H1 (cell line): ENCODE data around the gene CAPN13. TPM values are rescaled to one million over a fixed set of nuclear protein-coding genes. Genes with fewer than 3 reads are reported as not detected.

Source experiments
- CTCF ChIA-PET: fragments of 300-600 bp; sonication (Branson Sonifier 250); formaldehyde crosslinking; loops from one replicate; lab custom pipeline; 2021; ENCODE audit not compliant: partially characterized antibody; lab: Charles Lee
- POLR2A ChIA-PET: fragments of 300-600 bp; sonication (Branson Sonifier 250); formaldehyde crosslinking; loops from one replicate; lab custom pipeline; 2021; ENCODE audit warnings: inconsistent platforms; ENCODE audit not compliant: partially characterized antibody; lab: Charles Lee
- DNase-seq, 2 experiments: peaks; one replicate each; pipeline versions ENCODE4 v3.0.0 to v3.0.0-alpha.2; 2010 to 2022; ENCODE audit warnings: low spot score in 2 of 2, low read depth in 1 of 2, mixed read lengths in 1 of 2
- FAIRE-seq: peaks from 2 replicates; lab custom pipeline; 2011; peaks lifted over from hg19 to GRCh38; lab: Jason Lieb, UNC
- H2AFZ ChIP-seq: 2 replicates; pipeline ENCODE4 v1.8.1; 2012; ENCODE audit warnings: low read length, inconsistent platforms
- H2AK5ac ChIP-seq: 2 replicates; pipeline ENCODE4 v1.6.1; 2013; ENCODE audit warnings: low read depth, low read length
- H2BK120ac ChIP-seq: replicated peaks from 2 replicates; pipeline ENCODE3; 2013; ENCODE audit warnings: low read depth, low read length, inconsistent platforms
- H2BK12ac ChIP-seq: 2 replicates; pipeline ENCODE4 v1.6.1; 2013; ENCODE audit warnings: low read depth, low read length
- H2BK15ac ChIP-seq: 2 replicates; pipeline ENCODE4 v1.6.1; 2013; ENCODE audit warnings: low read length
- H2BK20ac ChIP-seq: 2 replicates; pipeline ENCODE4 v1.6.1; 2013; ENCODE audit warnings: low read length
- H2BK5ac ChIP-seq: 2 replicates; pipeline ENCODE4 v1.6.1; 2013; ENCODE audit warnings: low read depth, low read length
- H3K14ac ChIP-seq: 2 replicates; pipeline ENCODE4 v1.6.1; 2013; ENCODE audit warnings: inconsistent platforms; ENCODE audit not compliant: insufficient read length
- H3K18ac ChIP-seq: 2 replicates; pipeline ENCODE4 v1.6.1; 2013; ENCODE audit warnings: low read length; ENCODE audit errors: extremely low read depth
- H3K23ac ChIP-seq: 2 replicates; pipeline ENCODE4 v1.6.1; 2013; ENCODE audit warnings: inconsistent platforms; ENCODE audit not compliant: insufficient read length
- H3K23me2 ChIP-seq: 2 replicates; pipeline ENCODE4 v1.6.1; 2013; ENCODE audit warnings: low read depth, low read length
- H3K27ac ChIP-seq: 2 replicates; pipeline ENCODE4 v1.6.1; 2011; ENCODE audit warnings: low read depth, low read length, inconsistent platforms
- H3K27me3 ChIP-seq, 4 experiments: replicated peaks in 1 of 4; 1 replicate in 1 of 4; 2 replicates in 3 of 4; pipeline versions ENCODE4 v1.6.1 to v1.8.1; 2011 to 2013; ENCODE audit warnings: low read length in 3 of 4, mild to moderate bottlenecking in 3 of 4, inconsistent platforms in 2 of 4, mixed read lengths in 2 of 4, moderate library complexity in 1 of 4; ENCODE audit not compliant: control insufficient read depth in 3 of 4, insufficient read depth in 3 of 4; ENCODE audit errors: extremely low read depth in 1 of 4
- H3K36me3 ChIP-seq, 4 experiments: 2 replicates each; pipeline versions ENCODE4 v1.6.1 to v1.8.1; 2011 to 2013; ENCODE audit warnings: mild to moderate bottlenecking in 4 of 4, low read length in 3 of 4, moderate library complexity in 2 of 4, control low read depth in 1 of 4, inconsistent platforms in 1 of 4; ENCODE audit not compliant: insufficient read depth in 4 of 4, control insufficient read depth in 2 of 4
- H3K4ac ChIP-seq: replicated peaks from 2 replicates; pipeline ENCODE3; 2013; ENCODE audit warnings: low read length, low read depth, mixed read lengths, inconsistent platforms; ENCODE audit not compliant: insufficient read length
- H3K4me1 ChIP-seq, 4 experiments: replicated peaks in 1 of 4; 1 replicate in 1 of 4; 2 replicates in 3 of 4; pipeline versions ENCODE4 v1.6.1 to v1.8.1; 2011 to 2013; ENCODE audit warnings: low read length in 3 of 4, inconsistent platforms in 2 of 4, mixed read lengths in 1 of 4; ENCODE audit not compliant: insufficient read depth in 4 of 4, control insufficient read depth in 3 of 4
- H3K4me2 ChIP-seq, 2 experiments: 2 replicates each; pipeline versions ENCODE4 v1.6.1 to v1.8.1; 2011 to 2013; ENCODE audit warnings: low read depth in 2 of 2, low read length in 2 of 2, control low read depth in 1 of 2, inconsistent platforms in 1 of 2, mild to moderate bottlenecking in 1 of 2; ENCODE audit not compliant: insufficient read depth in 1 of 2
- H3K4me3 ChIP-seq, 4 experiments: fragments of 200-600, 300-600 bp in 1 of 4; sonication (generic), shearing (Covaris generic), sonication (Bioruptor Twin) in 1 of 4; 2 replicates each; pipeline versions ENCODE4 v1.5.1 to v1.8.1; 2011 to 2016; ENCODE audit warnings: low read length in 4 of 4, low read depth in 3 of 4, control low read depth in 2 of 4, inconsistent platforms in 2 of 4, mild to moderate bottlenecking in 2 of 4, mixed read lengths in 1 of 4, moderate library complexity in 1 of 4; ENCODE audit not compliant: insufficient read depth in 2 of 4; ENCODE audit errors: extremely low read depth in 1 of 4
- H3K56ac ChIP-seq: replicated peaks from 2 replicates; pipeline ENCODE3; 2013; ENCODE audit warnings: low read depth, mild to moderate bottlenecking, mixed read lengths, low read length, inconsistent platforms; ENCODE audit not compliant: insufficient read length
- H3K79me1 ChIP-seq: 2 replicates; pipeline ENCODE4 v1.6.1; 2013; ENCODE audit warnings: low read depth, low read length, control low read depth
- H3K79me2 ChIP-seq, 2 experiments: 2 replicates each; pipeline versions ENCODE4 v1.6.1 to v1.8.1; 2012 to 2013; ENCODE audit warnings: low read length in 2 of 2, mild to moderate bottlenecking in 2 of 2, inconsistent platforms in 1 of 2; ENCODE audit not compliant: insufficient read depth in 2 of 2, control insufficient read depth in 1 of 2
- H3K9ac ChIP-seq, 4 experiments: replicated peaks in 1 of 4; 1 replicate in 1 of 4; 2 replicates in 3 of 4; pipeline versions ENCODE4 v1.6.1 to v1.8.1; 2011 to 2013; ENCODE audit warnings: low read depth in 3 of 4, low read length in 3 of 4, control low read depth in 2 of 4, mild to moderate bottlenecking in 2 of 4, moderate library complexity in 2 of 4, inconsistent platforms in 1 of 4; ENCODE audit errors: extremely low read depth in 1 of 4
- H3K9me3 ChIP-seq, 2 experiments: 2 replicates each; pipeline versions ENCODE4 v1.6.1 to v1.8.1; 2012 to 2013; ENCODE audit warnings: mild to moderate bottlenecking in 2 of 2, moderate library complexity in 2 of 2, control low read depth in 1 of 2, inconsistent platforms in 1 of 2, low read depth in 1 of 2, low read length in 1 of 2, mixed read lengths in 1 of 2; ENCODE audit not compliant: insufficient read depth in 2 of 2
- H4K20me1 ChIP-seq, 2 experiments: replicated peaks in 1 of 2; 2 replicates each; pipeline versions ENCODE3 to v1.8.1; 2011 to 2013; ENCODE audit warnings: inconsistent platforms in 2 of 2, low read length in 2 of 2, mild to moderate bottlenecking in 1 of 2; ENCODE audit not compliant: insufficient read depth in 2 of 2, control insufficient read depth in 1 of 2
- H4K5ac ChIP-seq: 2 replicates; pipeline ENCODE4 v1.6.1; 2013; ENCODE audit warnings: low read length, low read depth, mixed read lengths, inconsistent platforms; ENCODE audit not compliant: insufficient read length
- H4K8ac ChIP-seq: 2 replicates; pipeline ENCODE4 v1.8.0; 2013; ENCODE audit warnings: mild to moderate bottlenecking, moderate library complexity, low read length, inconsistent platforms; ENCODE audit not compliant: insufficient read depth; ENCODE audit errors: extremely low read depth
- H4K91ac ChIP-seq: replicated peaks from 2 replicates; pipeline ENCODE3; 2013; ENCODE audit warnings: low read length, mixed read lengths, inconsistent platforms; ENCODE audit not compliant: insufficient read length
- CHD1 ChIP-seq: IDR thresholded peaks from 2 replicates; pipeline ENCODE4 v1.6.1; 2012; ENCODE audit warnings: low read depth, low read length, improper control_type of control experiment
- EGR1 ChIP-seq: IDR thresholded peaks from 2 replicates; pipeline ENCODE4 v1.6.1; 2011; ENCODE audit warnings: low read depth, low read length, borderline replicate concordance
- HDAC2 ChIP-seq, 2 experiments: fragments of 300-600 bp in 1 of 2; sonication (generic) in 1 of 2; IDR thresholded peaks; 2 replicates each; pipeline ENCODE4 v1.6.1; 2011 to 2012; ENCODE audit warnings: low read depth in 2 of 2, low read length in 2 of 2, mild to moderate bottlenecking in 2 of 2, moderate library complexity in 2 of 2, borderline replicate concordance in 1 of 2, inconsistent platforms in 1 of 2
- HDAC6 ChIP-seq: IDR thresholded peaks from one replicate; pipeline ENCODE4 v1.7.1; 2012; ENCODE audit warnings: low read depth, mild to moderate bottlenecking, inconsistent platforms, low read length, moderate library complexity
- JUN ChIP-seq: IDR thresholded peaks from 2 replicates; pipeline ENCODE4 v1.6.1; 2011; ENCODE audit warnings: low read depth, mild to moderate bottlenecking, improper control_type of control experiment, low read length
- POLR2A ChIP-seq, 2 experiments: IDR thresholded peaks; 1 replicate in 1 of 2; 2 replicates in 1 of 2; pipeline ENCODE4 v1.6.1; 2011; ENCODE audit warnings: low read depth in 2 of 2, low read length in 2 of 2, mild to moderate bottlenecking in 2 of 2; ENCODE audit errors: control extremely low read depth in 1 of 2
- POU5F1 ChIP-seq: IDR thresholded peaks from 2 replicates; pipeline ENCODE4 v1.6.1; 2011; ENCODE audit warnings: low read depth, mild to moderate bottlenecking, low read length, moderate library complexity
- RXRA ChIP-seq: IDR thresholded peaks from 2 replicates; pipeline ENCODE4 v1.6.1; 2011; ENCODE audit warnings: low read depth, mild to moderate bottlenecking, low read length, moderate library complexity; ENCODE audit not compliant: insufficient read depth
- SIX5 ChIP-seq: IDR thresholded peaks from 2 replicates; pipeline ENCODE4 v1.6.1; 2011; ENCODE audit warnings: mild to moderate bottlenecking, low read depth, low read length
- ZNF274 ChIP-seq: IDR thresholded peaks from 2 replicates; pipeline ENCODE4 v1.7.0; 2012; ENCODE audit warnings: low read length, borderline replicate concordance; ENCODE audit errors: extremely low read depth
- WGBS, 2 experiments: shearing (Covaris generic) in 1 of 2; methylation state at CpG; one replicate each; pipeline versions ENCODE4 v1.1.6 to v1.1.7; 2013 to 2015; ENCODE audit warnings: low lambda C conversion rate in 2 of 2, mixed read lengths in 2 of 2, inconsistent platforms in 1 of 2, low coverage in 1 of 2, missing lambda C conversion rate in 1 of 2; ENCODE audit not compliant: insufficient replicate concordance in 2 of 2, insufficient coverage in 1 of 2, insufficient read length in 1 of 2; ENCODE audit errors: extremely low coverage in 1 of 2, missing lambda C conversion rate in 1 of 2; 5-methylcytosine and 5-hydroxymethylcytosine counted together
- polyA plus RNA-seq, 7 experiments: library from polyadenylated mRNA; depleted of rRNA in 3 of 7; stranded (reverse) in 5 of 7; unstranded in 2 of 7; fragments of >200 nt in 5 of 7; fragments of 200-250 nt in 2 of 7; gene quantifications; 1 replicate in 5 of 7; 2 replicates in 1 of 7; 4 replicates in 1 of 7; pipeline versions ENCODE4 v1.2.1 to v1.2.3, GENCODE V29; 2011 to 2013; ENCODE audit warnings: missing spikeins in 2 of 7, mixed read lengths in 2 of 7
- total RNA-seq: library from RNA; stranded (reverse); fragmentation: NEBNext Ultra II Directional; extraction: Animal tissue kit (Norgen Biotek cat#: 25700); gene quantifications from 2 replicates; pipeline ENCODE4 v1.2.1, GENCODE V29; 2021
- TF ChIP-seq, protein P1 (sequence below): IDR thresholded peaks from 2 replicates; pipeline ENCODE4 v1.6.1; 2011; ENCODE audit warnings: low read depth, mild to moderate bottlenecking, low read length; ENCODE audit not compliant: insufficient read depth
- TF ChIP-seq, protein P2 (sequence below): IDR thresholded peaks from 2 replicates; pipeline ENCODE4 v1.6.1; 2012; ENCODE audit warnings: inconsistent platforms

Gene CAPN13
- total and polyA plus RNA-seq, 2 of the 8 experiments (the other 6 are each of a cell fraction or from before 2014, with no cell fraction given), result 2.4 TPM

DNA sequence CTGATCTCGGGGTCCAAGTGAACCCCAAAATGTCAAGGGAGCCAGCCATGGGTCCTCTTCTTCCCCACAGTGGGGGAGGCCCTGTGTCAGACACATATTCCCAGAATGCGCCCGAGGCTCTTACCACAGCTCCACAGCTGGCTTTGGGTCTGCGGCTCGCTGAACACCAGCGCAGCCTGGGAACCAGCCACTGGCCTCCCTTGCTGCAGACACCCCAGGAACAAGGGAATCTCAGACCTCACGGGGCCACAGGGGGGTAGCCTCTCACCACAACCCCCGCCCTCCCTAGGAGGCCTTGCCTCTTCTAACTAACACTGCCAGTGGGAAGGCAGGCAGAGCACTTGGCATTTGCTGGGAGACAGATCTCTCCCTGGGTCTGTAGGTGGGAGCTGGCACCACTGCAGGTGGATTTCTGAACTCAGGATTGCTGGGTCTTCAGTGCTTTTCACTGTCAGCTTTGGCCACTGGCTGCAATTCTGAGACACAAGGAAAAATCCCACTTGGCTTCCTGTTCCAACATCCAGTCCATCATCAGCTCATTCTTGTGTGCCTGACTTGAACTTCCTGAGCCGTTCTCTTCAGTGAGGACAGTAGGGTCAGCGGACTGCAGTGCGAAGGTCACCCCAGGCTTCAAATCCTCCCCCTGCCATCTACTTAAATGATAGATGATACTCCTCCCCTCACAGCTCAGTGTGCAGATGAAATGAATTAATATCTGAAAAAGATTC, 128.7 kb downstream of the CAPN13 start:
- Histone ChIP-seq H2BK20ac (no peak overlapping the region), H2AFZ (no peak overlapping the region), H2BK5ac (no peak overlapping the region), H4K91ac (no peak overlapping the region), H2AK5ac (no peak overlapping the region), H2BK120ac (no peak overlapping the region), H2BK15ac (no peak overlapping the region), H3K79me1 (no peaks in the 10 kb centered on the region; the same call in 1 of the 2 replicates), H3K23ac (no peak overlapping the region), H3K27me3 (no peaks in the 10 kb centered on the region), H3K4me2 (no peak overlapping the region), H3K9ac (no peak overlapping the region), H3K4ac (no peak overlapping the region), H3K18ac (no peak overlapping the region), H3K36me3 (no peaks in the 10 kb centered on the region), H3K27ac (no peak overlapping the region), H4K5ac (no peak overlapping the region), H2BK12ac (no peak overlapping the region), H3K79me2 (no peaks in the 10 kb centered on the region), H3K9me3 (no peaks in the 10 kb centered on the region), H3K23me2 (no peaks in the 10 kb centered on the region), H3K4me1 (no peaks in the 10 kb centered on the region), H4K8ac (no peak overlapping the region), H4K20me1 (no peaks in the 10 kb centered on the region), H3K14ac (no peak overlapping the region), H3K4me3 (no peak overlapping the region), H3K56ac (no peak overlapping the region)
- ChIA-PET CTCF (interaction anchor here (0.7 to 1.8 kb wide), 5 partner anchors 8 to 515 kb away, joined by 3 to 7 read pairs (median 3); no protein-coding TSS in a partner anchor), POLR2A (no interaction called here)
- no peak for FAIRE-seq
- 88% methylated on average over 11 of the region's 11 CpGs; no CpG with 5 or more reads in 1 of the 2 experiments for WGBS, 2 experiments
- peak in 1 of 2 experiments; percentile 41 for DNase-seq
- no peak for TF ChIP-seq CHD1
- no peak for TF ChIP-seq HDAC2 (IDR thresholded peaks at IDR 0.05; ENCODE audit: borderline replicate concordance in 1 of 2, low read depth in 2 of 2, low read length in 2 of 2)
- no peak for TF ChIP-seq RXRA
- no peak for TF ChIP-seq SIX5
- TF ChIP-seq ZNF274, result no peak
- TF ChIP-seq, protein P1, sequence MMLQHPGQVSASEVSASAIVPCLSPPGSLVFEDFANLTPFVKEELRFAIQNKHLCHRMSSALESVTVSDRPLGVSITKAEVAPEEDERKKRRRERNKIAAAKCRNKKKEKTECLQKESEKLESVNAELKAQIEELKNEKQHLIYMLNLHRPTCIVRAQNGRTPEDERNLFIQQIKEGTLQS, result no peak
- TF ChIP-seq, protein P2, sequence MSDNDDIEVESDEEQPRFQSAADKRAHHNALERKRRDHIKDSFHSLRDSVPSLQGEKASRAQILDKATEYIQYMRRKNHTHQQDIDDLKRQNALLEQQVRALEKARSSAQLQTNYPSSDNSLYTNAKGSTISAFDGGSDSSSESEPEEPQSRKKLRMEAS, result no peak
- TF ChIP-seq POU5F1, result no peak
- no peak for TF ChIP-seq JUN
- no peak for TF ChIP-seq POLR2A (IDR thresholded peaks at IDR 0.05; ENCODE audit: control extremely low read depth in 1 of 2, low read depth in 2 of 2, low read length in 2 of 2)
- no peak for TF ChIP-seq HDAC6
- no peak for TF ChIP-seq EGR1
